ENCODE data around the gene NOXO1. TPM values are rescaled to one million over a fixed set of nuclear protein-coding genes. Genes with fewer than 3 reads are reported as not detected.
A peak's percentile ranks its signal among the peaks of the same experiment; 100 is the strongest.
"Not testable (repeated sequence)": the region's sequence is repeated elsewhere in the genome, so short reads cannot be mapped to it uniquely, and the experiment has no call there.

Gene NOXO1
- total RNA-seq, 1 experiment from 2014 or later = 1.2 TPM

- DNase-seq (ENCODE audit: low spot score) = no peak
- H3K4me3 ChIP-seq (ENCODE audit: low read depth, low read length, poor library complexity, severe bottlenecking) = peak overlapping the region; percentile 88
- ChIA-PET POLR2A (ENCODE audit: low non-redundant PET) (interaction anchor here (0.6 to 1.1 kb wide), 2 partner anchors 13 to 16 kb away, joined by 3 to 4 read pairs; partner anchors contain the start of gene NOXO1), CTCF (interaction anchor here (0.5 kb wide), 1 partner anchor 175 kb away, joined by 3 read pairs; no protein-coding TSS in a partner anchor)
- H3K9me3 ChIP-seq (ENCODE audit: low read depth, low read length, poor library complexity, severe bottlenecking) = no peaks in the 10 kb centered on the region
- BruUV-seq (replicated peaks) = TSS peak; percentile 66
- no peak for TF ChIP-seq CTCF (conservative IDR thresholded peaks at IDR 0.05; ENCODE audit: low read depth, low read length)
- TF ChIP-seq EZH2 (IDR thresholded peaks at IDR 0.05; ENCODE audit: borderline replicate concordance, low read depth, low read length, poor library complexity, severe bottlenecking) = no peak
- peaks cover 27% of the 10 kb centered on the region for H3K36me3 ChIP-seq (ENCODE audit: insufficient read depth, low read length, poor library complexity, severe bottlenecking)
- no peaks in the 10 kb centered on the region for H3K27me3 ChIP-seq (replicated peaks; ENCODE audit: insufficient read depth, low read depth, low read length, poor library complexity)
- H3K27ac ChIP-seq (ENCODE audit: low read depth, low read length, poor library complexity, severe bottlenecking) = peak overlapping the region; percentile 95
- peaks cover 16% of the 10 kb centered on the region for H3K4me1 ChIP-seq (ENCODE audit: insufficient read depth, low read length, poor library complexity, severe bottlenecking)
- intact Hi-C loops (cut with micrococcal nuclease; ENCODE audit: unreplicated experiment) = no loop called here
Observed at GRCh38 chr16:1965396-1966001, 15.8 kb downstream of the NOXO1 start.

- ChIA-PET CTCF (interaction anchor here (0.7 kb wide), 1 partner anchor 47 kb away, joined by 7 read pairs; no protein-coding TSS in a partner anchor), POLR2A (ENCODE audit: low non-redundant PET) (interaction anchor here (0.6 to 1.1 kb wide), 8 partner anchors 14 to 495 kb away, joined by 3 to 17 read pairs (median 4); partner anchors contain the start of genes GFER and NOXO1)
- no peaks in the 10 kb centered on the region for H3K9me3 ChIP-seq (ENCODE audit: low read depth, low read length, poor library complexity, severe bottlenecking)
- peaks cover 19% of the 10 kb centered on the region for H3K4me1 ChIP-seq (ENCODE audit: insufficient read depth, low read length, poor library complexity, severe bottlenecking)
- intact Hi-C loops (cut with micrococcal nuclease; ENCODE audit: unreplicated experiment) = no loop called here
- no TSS peak for BruUV-seq (replicated peaks)
- H3K27ac ChIP-seq (ENCODE audit: low read depth, low read length, poor library complexity, severe bottlenecking) = peak within 1 kb of the TSS; percentile 95
- peaks cover 27% of the 10 kb centered on the region for H3K36me3 ChIP-seq (ENCODE audit: insufficient read depth, low read length, poor library complexity, severe bottlenecking)
- peak; percentile 99 for DNase-seq (ENCODE audit: low spot score)
- no peaks in the 10 kb centered on the region for H3K27me3 ChIP-seq (replicated peaks; ENCODE audit: insufficient read depth, low read depth, low read length, poor library complexity)
- H3K4me3 ChIP-seq (ENCODE audit: low read depth, low read length, poor library complexity, severe bottlenecking) = peak within 1 kb of the TSS; percentile 88
- TF ChIP-seq EZH2 (IDR thresholded peaks at IDR 0.05; ENCODE audit: borderline replicate concordance, low read depth, low read length, poor library complexity, severe bottlenecking) (no peak), CTCF (conservative IDR thresholded peaks at IDR 0.05; ENCODE audit: low read depth, low read length) (peak; percentile 3; the same call in 1 of the 2 replicates)
Observed at GRCh38 chr16:1964506-1965395, 16.5 kb downstream of the NOXO1 start, which contains the start of gene RPS2. Gene RPS2, minus strand, starts transcription at chr16:1964826. Its CDS starts 201 bp downstream, at chr16:1964625.

GRCh38 chr16:1963806-1964505 lies 17.3 kb downstream of the NOXO1 start:
- H3K9me3 ChIP-seq (ENCODE audit: low read depth, low read length, poor library complexity, severe bottlenecking) = no peaks in the 10 kb centered on the region
- ChIA-PET CTCF (interaction anchor here (0.7 kb wide), 1 partner anchor 48 kb away, joined by 7 read pairs; no protein-coding TSS in a partner anchor), POLR2A (ENCODE audit: low non-redundant PET) (interaction anchor here (0.7 kb wide), 2 partner anchors 20 to 496 kb away, joined by 9 to 17 read pairs; partner anchors contain the start of gene GFER)
- H3K27ac ChIP-seq (ENCODE audit: low read depth, low read length, poor library complexity, severe bottlenecking) = peak overlapping the region; percentile 95
- peak overlapping the region; percentile 88 for H3K4me3 ChIP-seq (ENCODE audit: low read depth, low read length, poor library complexity, severe bottlenecking)
- no TSS peak for BruUV-seq (replicated peaks)
- TF ChIP-seq EZH2 (IDR thresholded peaks at IDR 0.05; ENCODE audit: borderline replicate concordance, low read depth, low read length, poor library complexity, severe bottlenecking) (no peak), CTCF (conservative IDR thresholded peaks at IDR 0.05; ENCODE audit: low read depth, low read length) (0 out of 2 replicates have a peak, but pooled peaks have one; percentile 19)
- no peak for DNase-seq (ENCODE audit: low spot score)
- peaks cover 27% of the 10 kb centered on the region for H3K36me3 ChIP-seq (ENCODE audit: insufficient read depth, low read length, poor library complexity, severe bottlenecking)
- peaks cover 21% of the 10 kb centered on the region for H3K4me1 ChIP-seq (ENCODE audit: insufficient read depth, low read length, poor library complexity, severe bottlenecking)
- H3K27me3 ChIP-seq (replicated peaks; ENCODE audit: insufficient read depth, low read depth, low read length, poor library complexity) = no peaks in the 10 kb centered on the region
- intact Hi-C loops (cut with micrococcal nuclease; ENCODE audit: unreplicated experiment) = no loop called here

GRCh38 chr16:1962161-1963153 lies 18.8 kb downstream of the NOXO1 start:
- DNase-seq (ENCODE audit: low spot score); H3K9me3 ChIP-seq (ENCODE audit: low read depth, low read length, poor library complexity, severe bottlenecking); POLR2A ChIA-PET (ENCODE audit: low non-redundant PET); H3K27me3 ChIP-seq (replicated peaks; ENCODE audit: insufficient read depth, low read depth, low read length, poor library complexity); intact Hi-C loops (cut with micrococcal nuclease; ENCODE audit: unreplicated experiment): not testable (repeated sequence)
- CTCF ChIA-PET = interaction anchor here (1.0 kb wide), 1 partner anchor 178 kb away, joined by 3 read pairs; no protein-coding TSS in a partner anchor
- H3K27ac ChIP-seq (ENCODE audit: low read depth, low read length, poor library complexity, severe bottlenecking) = peak overlapping the region; percentile 95
- BruUV-seq (replicated peaks) = TSS peak; percentile 81
- H3K4me3 ChIP-seq (ENCODE audit: low read depth, low read length, poor library complexity, severe bottlenecking) = peak overlapping the region; percentile 88
- peaks cover 27% of the 10 kb centered on the region for H3K36me3 ChIP-seq (ENCODE audit: insufficient read depth, low read length, poor library complexity, severe bottlenecking)
- peaks cover 24% of the 10 kb centered on the region for H3K4me1 ChIP-seq (ENCODE audit: insufficient read depth, low read length, poor library complexity, severe bottlenecking)

Measured in A673 (cell line).